ENCODE data around the gene ZNF598.

DNA sequence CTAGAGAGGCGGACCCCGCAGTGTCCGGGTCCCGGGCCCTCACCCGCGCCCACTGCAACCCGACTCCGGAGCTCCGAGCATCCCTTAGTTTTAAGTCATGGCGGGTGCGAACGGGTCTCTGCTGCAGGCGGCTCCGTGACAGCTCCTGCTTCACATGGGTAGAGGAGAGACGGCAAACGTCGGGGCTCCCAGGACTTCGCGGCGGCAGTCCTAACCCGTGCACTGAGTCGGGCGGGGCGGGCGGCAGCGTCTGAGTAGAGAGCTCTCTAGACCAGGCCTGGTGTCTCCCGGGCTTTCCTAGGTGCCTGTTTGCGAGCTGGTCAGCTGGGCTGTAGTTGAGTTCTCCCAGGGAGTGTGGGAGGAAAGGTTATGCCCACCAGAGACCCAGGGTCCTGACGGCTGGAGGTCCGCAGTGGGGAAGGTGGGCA is 38.5 kb upstream of the ZNF598 start:
- TF ChIP-seq, protein P1, sequence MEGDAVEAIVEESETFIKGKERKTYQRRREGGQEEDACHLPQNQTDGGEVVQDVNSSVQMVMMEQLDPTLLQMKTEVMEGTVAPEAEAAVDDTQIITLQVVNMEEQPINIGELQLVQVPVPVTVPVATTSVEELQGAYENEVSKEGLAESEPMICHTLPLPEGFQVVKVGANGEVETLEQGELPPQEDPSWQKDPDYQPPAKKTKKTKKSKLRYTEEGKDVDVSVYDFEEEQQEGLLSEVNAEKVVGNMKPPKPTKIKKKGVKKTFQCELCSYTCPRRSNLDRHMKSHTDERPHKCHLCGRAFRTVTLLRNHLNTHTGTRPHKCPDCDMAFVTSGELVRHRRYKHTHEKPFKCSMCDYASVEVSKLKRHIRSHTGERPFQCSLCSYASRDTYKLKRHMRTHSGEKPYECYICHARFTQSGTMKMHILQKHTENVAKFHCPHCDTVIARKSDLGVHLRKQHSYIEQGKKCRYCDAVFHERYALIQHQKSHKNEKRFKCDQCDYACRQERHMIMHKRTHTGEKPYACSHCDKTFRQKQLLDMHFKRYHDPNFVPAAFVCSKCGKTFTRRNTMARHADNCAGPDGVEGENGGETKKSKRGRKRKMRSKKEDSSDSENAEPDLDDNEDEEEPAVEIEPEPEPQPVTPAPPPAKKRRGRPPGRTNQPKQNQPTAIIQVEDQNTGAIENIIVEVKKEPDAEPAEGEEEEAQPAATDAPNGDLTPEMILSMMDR (IDR thresholded peaks at IDR 0.05), result no peak
- no peak for TF ChIP-seq POLR2A (IDR thresholded peaks at IDR 0.05)
- TF ChIP-seq POLR2AphosphoS5 (IDR thresholded peaks at IDR 0.05), result no peak
